ENCODE measurements around the gene FNDC3B.

DNA sequence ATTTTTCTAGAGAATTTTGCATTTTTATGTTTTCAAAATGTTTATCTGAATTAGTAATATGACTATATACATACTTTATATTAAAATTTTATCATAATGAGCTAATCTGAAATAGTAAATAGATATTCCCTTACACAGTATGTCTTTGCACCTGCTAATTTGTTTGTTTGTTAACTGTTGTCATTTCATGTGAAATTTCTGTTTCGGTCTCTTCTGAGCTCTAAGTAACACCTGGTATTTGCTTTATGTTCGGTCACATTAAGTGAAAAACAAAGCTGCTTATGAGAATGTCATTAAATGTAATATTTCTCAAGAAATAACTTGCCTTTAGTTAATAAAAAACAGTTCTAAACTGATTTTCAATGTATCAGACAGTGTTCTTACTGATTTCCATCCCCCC is 61.1 kb downstream of the FNDC3B start:
- no peak for TF ChIP-seq HDAC2 (IDR thresholded peaks at IDR 0.05; ENCODE audit: borderline replicate concordance in 1 of 2, low read depth in 2 of 2, low read length in 2 of 2)
- TF ChIP-seq SP1 (IDR thresholded peaks at IDR 0.05; ENCODE audit: low read depth, low read length), result no peak
- TF ChIP-seq POLR2AphosphoS5 (IDR thresholded peaks at IDR 0.05; ENCODE audit: low read depth, low read length), result no peak
- no peak for TF ChIP-seq JUND (IDR thresholded peaks at IDR 0.05; ENCODE audit: low read length)
- no peak for TF ChIP-seq SP4 (IDR thresholded peaks at IDR 0.05; ENCODE audit: low read length)
- TF ChIP-seq JUN (IDR thresholded peaks at IDR 0.05; ENCODE audit: low read depth, low read length), result no peak
- TF ChIP-seq CHD2 (IDR thresholded peaks at IDR 0.05; ENCODE audit: low read length), result no peak
- TF ChIP-seq EZH2 (IDR thresholded peaks at IDR 0.05; ENCODE audit: low read depth, low read length, severe bottlenecking), result no peak
- TF ChIP-seq, protein P1, sequence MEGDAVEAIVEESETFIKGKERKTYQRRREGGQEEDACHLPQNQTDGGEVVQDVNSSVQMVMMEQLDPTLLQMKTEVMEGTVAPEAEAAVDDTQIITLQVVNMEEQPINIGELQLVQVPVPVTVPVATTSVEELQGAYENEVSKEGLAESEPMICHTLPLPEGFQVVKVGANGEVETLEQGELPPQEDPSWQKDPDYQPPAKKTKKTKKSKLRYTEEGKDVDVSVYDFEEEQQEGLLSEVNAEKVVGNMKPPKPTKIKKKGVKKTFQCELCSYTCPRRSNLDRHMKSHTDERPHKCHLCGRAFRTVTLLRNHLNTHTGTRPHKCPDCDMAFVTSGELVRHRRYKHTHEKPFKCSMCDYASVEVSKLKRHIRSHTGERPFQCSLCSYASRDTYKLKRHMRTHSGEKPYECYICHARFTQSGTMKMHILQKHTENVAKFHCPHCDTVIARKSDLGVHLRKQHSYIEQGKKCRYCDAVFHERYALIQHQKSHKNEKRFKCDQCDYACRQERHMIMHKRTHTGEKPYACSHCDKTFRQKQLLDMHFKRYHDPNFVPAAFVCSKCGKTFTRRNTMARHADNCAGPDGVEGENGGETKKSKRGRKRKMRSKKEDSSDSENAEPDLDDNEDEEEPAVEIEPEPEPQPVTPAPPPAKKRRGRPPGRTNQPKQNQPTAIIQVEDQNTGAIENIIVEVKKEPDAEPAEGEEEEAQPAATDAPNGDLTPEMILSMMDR (IDR thresholded peaks at IDR 0.05; ENCODE audit: control extremely low read depth in 1 of 3, insufficient read depth in 1 of 3, low read depth in 1 of 3, low read length in 3 of 3), result no peak
